Upper lobe of left lung (tissue), 6 donors: ENCODE measurements around the gene MACROD1. TPM values are rescaled to one million over a fixed set of nuclear protein-coding genes. Genes with fewer than 3 reads are reported as not detected.
A peak's percentile ranks its signal among the peaks of the same experiment; 100 is the strongest.

Experiments used
- ATAC-seq, 2 donors: fragments of 200-7000 bp; cut with Tn5 transposase; one replicate each; pipeline ENCODE4 v1.9.1; 2022; ENCODE audit warnings: mild to moderate bottlenecking in 2 of 2, moderate library complexity in 2 of 2; ENCODE audit not compliant: low FRiP score in 2 of 2
- DNase-seq, 2 donors: peaks; one replicate each; pipeline ENCODE4 v3.0.0-alpha.2; 2019 to 2020
- H3K27ac ChIP-seq, 4 donors: fragments of 200-600 bp; sonication (generic); one replicate each; pipeline ENCODE4 v1.5.1; 2016 to 2019
- H3K27me3 ChIP-seq, 4 donors: fragments of 200-600 bp; sonication (generic); one replicate each; pipeline ENCODE4 v1.5.1; 2017 to 2019
- H3K36me3 ChIP-seq, 4 donors: fragments of 200-600 bp; sonication (generic); one replicate each; pipeline ENCODE4 v1.5.1; 2016 to 2019
- H3K4me1 ChIP-seq, 4 donors: fragments of 200-600 bp; sonication (generic); one replicate each; pipeline ENCODE4 v1.5.1; 2018 to 2019
- H3K4me3 ChIP-seq, 4 donors: fragments of 200-600 bp; sonication (generic); one replicate each; pipeline ENCODE4 v1.5.1; 2017 to 2019; ENCODE audit warnings: mild to moderate bottlenecking in 2 of 4, moderate library complexity in 1 of 4
- H3K9me3 ChIP-seq, 4 donors: fragments of 200-600 bp; sonication (generic); one replicate each; pipeline ENCODE4 v1.5.1; 2018 to 2019
- CTCF ChIP-seq, 6 experiments: fragments of 450-650 bp in 4 of 6; fragments of 200-600 bp in 2 of 6; sonication (generic) in 2 of 6; IDR thresholded peaks; one replicate each; pipeline ENCODE4 v1.5.1; 2016 to 2019; ENCODE audit warnings: antibody characterized with exemption in 6 of 6
- EP300 ChIP-seq, 4 donors: sonication (generic); formaldehyde crosslinking; IDR thresholded peaks; one replicate each; pipeline ENCODE4 v1.5.1; 2017; ENCODE audit warnings: antibody characterized with exemption in 4 of 4, control low read depth in 2 of 4
- POLR2A ChIP-seq, 4 donors: fragments of 450-650 bp; IDR thresholded peaks; one replicate each; pipeline ENCODE4 v1.5.1; 2016 to 2017; ENCODE audit warnings: antibody characterized with exemption in 4 of 4, mild to moderate bottlenecking in 2 of 4
- POLR2AphosphoS5 ChIP-seq, 2 donors: sonication (generic); formaldehyde crosslinking; IDR thresholded peaks; one replicate each; pipeline ENCODE4 v1.5.1; 2017; ENCODE audit warnings: antibody characterized with exemption in 2 of 2
- WGBS, 2 donors: methylation state at CpG; one replicate each; pipeline ENCODE4 v1.1.5; 2017 to 2018; 5-methylcytosine and 5-hydroxymethylcytosine counted together
- small RNA-seq, 4 donors: library from RNA; depleted of rRNA; stranded (forward); fragments of <200 nt; gene quantifications; one replicate each; pipeline ENCODE3, GENCODE V24; 2016
- total RNA-seq, 6 donors: library from RNA; depleted of rRNA in 4 of 6; stranded (reverse); fragments of >200 nt in 4 of 6; gene quantifications; one replicate each; pipeline versions ENCODE4 v1.1.0 to v1.2.1, GENCODE V29; 2016 to 2021
- donor health status: DM: no; HTN: no; CAD: no; lungs with moderate emphysema.
- donor health status: DM: no; HTN: yes; CAD: no; lungs with severe emphysema.

The MACROD1 gene
- total RNA-seq, 6 donors from 2014 or later = 16.7 to 59.7 (median 33.5) TPM

DNA sequence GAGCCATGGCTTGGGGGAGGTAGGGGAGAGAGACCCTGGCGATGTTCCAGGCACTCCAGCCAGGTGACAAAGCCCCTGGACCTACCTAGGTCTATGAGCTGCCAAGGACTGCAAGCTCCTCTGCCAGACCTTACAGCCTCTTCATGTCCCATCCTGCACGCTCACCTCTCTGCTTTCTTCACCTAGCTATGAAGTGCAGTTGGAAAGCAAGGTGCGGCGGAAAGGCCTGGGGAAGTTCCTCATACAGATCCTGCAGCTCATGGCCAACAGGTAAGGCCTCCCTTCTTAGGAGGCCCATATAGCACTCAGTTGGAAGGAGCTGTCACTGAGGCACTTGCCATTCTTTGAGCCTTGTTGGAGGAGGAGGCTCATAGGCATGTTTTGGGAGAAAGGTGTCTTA lies 213.3 kb downstream of the MACROD1 start:
- ATAC-seq = no peak
- Histone ChIP-seq H3K36me3 (peaks cover 4 to 41% (median 33%) of the 10 kb centered on the region in 4 donors), H3K4me3 (no peak overlapping the region), H3K27ac (no peak overlapping the region), H3K4me1 (no peaks in the 10 kb centered on the region), H3K9me3 (no peaks in the 10 kb centered on the region), H3K27me3 (no peaks in the 10 kb centered on the region)
- DNase-seq = no peak
- TF ChIP-seq POLR2AphosphoS5 (IDR thresholded peaks at IDR 0.05) (no peak), CTCF (IDR thresholded peaks at IDR 0.05) (no peak), POLR2A (IDR thresholded peaks at IDR 0.05) (no peak), EP300 (IDR thresholded peaks at IDR 0.05) (no peak)
- 90 to 98% methylated on average over 4 of the region's 4 CpGs for WGBS, 2 donors

DNA sequence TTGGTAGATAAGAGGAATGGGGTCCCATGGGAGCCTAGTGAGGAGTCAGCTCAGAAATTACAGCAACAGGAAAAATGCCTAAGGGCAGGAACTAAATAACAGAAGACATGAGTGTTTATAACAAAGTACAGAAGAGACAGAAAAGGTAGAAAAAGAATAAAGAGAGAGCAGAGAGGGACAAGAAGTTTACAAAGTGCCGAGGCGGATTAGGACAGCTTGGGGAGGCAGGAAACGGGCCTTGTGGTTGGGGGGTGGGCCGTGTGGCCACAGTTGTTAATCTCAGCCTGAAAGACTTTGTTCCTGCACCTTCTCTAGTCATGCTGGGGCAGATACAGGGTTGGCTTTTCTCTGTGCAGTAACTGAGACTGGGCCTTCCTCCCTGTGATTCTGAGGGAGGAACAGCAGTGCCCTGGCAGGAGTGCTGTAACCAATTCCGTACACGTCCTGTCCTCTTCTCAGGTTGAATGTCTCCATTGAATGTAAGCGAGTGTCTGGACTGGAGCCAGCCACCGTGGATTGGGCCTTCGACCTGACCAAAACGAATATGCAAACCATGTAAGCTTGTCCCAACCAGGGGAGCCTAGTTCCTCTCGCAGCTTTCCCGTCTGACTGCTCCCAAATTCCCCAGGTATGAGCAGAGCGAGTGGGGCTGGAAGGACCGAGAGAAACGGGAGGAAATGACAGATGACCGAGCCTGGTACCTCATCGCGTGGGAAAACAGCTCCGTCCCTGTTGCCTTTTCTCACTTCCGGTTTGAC lies 214.0 kb downstream of the MACROD1 start:
- Histone ChIP-seq H3K27ac (peak overlapping the region in 1 of 4 donors; percentile 13), H3K4me3 (no peak overlapping the region), H3K4me1 (no peaks in the 10 kb centered on the region), H3K36me3 (peaks cover 4 to 47% (median 35%) of the 10 kb centered on the region in 4 donors), H3K27me3 (no peaks in the 10 kb centered on the region), H3K9me3 (no peaks in the 10 kb centered on the region)
- ATAC-seq (no peak), DNase-seq (no peak)
- 69 to 72% methylated on average over 20 of the region's 20 CpGs for WGBS, 2 donors
- TF ChIP-seq POLR2A (IDR thresholded peaks at IDR 0.05) (no peak), CTCF (IDR thresholded peaks at IDR 0.05) (no peak), POLR2AphosphoS5 (IDR thresholded peaks at IDR 0.05) (no peak), EP300 (IDR thresholded peaks at IDR 0.05) (no peak)

Small RNA genes within 50 kb of the gene (small RNA-seq; reads per million reads assigned to genes)
- 0 reads per million in 4 donors for gene RNU6-45P

Other genes with a start within 250 kb of the MACROD1 start
- under 1 TPM in 2 of 6 donors, not detected in 4; 0.14 to 0.40 TPM for gene RCOR2, start 248.9 kb downstream of the MACROD1 start, total RNA-seq
- gene NAA40, start 227.1 kb downstream of the MACROD1 start, total RNA-seq = 10 to 100 TPM in 5 of 6 donors, 1 to 10 TPM in 1; 7.8 to 41.9 (median 16.5) TPM
- 100 to 1,000 TPM; 184 to 510 (median 271) TPM for gene COX8A, start 191.5 kb downstream of the MACROD1 start, total RNA-seq
- gene OTUB1, start 179.7 kb downstream of the MACROD1 start, total RNA-seq = 10 to 100 TPM; 58.6 to 95.3 (median 72.5) TPM
- under 1 TPM in 3 of 6 donors, not detected in 3; 0.09 to 0.30 (median 0.15) TPM for gene FLRT1, start 130.2 kb downstream of the MACROD1 start, total RNA-seq
- 100 to 1,000 TPM in 1 of 6 donors, 10 to 100 TPM in 5; 37.8 to 132 (median 82.6) TPM for gene STIP1, start 20.1 kb upstream of the MACROD1 start, total RNA-seq
- 100 to 1,000 TPM in 3 of 6 donors, 10 to 100 TPM in 3; 33.2 to 119 (median 89.3) TPM for gene FERMT3, start 40.6 kb upstream of the MACROD1 start, total RNA-seq
- 10 to 100 TPM; 27.2 to 69.1 (median 35.2) TPM for gene TRPT1, start 60.1 kb upstream of the MACROD1 start, total RNA-seq
- gene NUDT22, start 60.2 kb upstream of the MACROD1 start, total RNA-seq = 10 to 100 TPM; 30.3 to 94.3 (median 68.0) TPM
- 10 to 100 TPM; 25.0 to 52.0 (median 39.2) TPM for gene DNAJC4, start 64.4 kb upstream of the MACROD1 start, total RNA-seq
- gene VEGFB, start 68.5 kb upstream of the MACROD1 start, total RNA-seq = 100 to 1,000 TPM in 3 of 6 donors, 10 to 100 TPM in 3; 25.1 to 171 (median 124) TPM
- 100 to 1,000 TPM in 1 of 6 donors, 10 to 100 TPM in 5; 40.9 to 132 (median 63.1) TPM for gene FKBP2, start 75.0 kb upstream of the MACROD1 start, total RNA-seq
- gene PPP1R14B, start 80.8 kb upstream of the MACROD1 start, total RNA-seq = 100 to 1,000 TPM in 1 of 6 donors, 10 to 100 TPM in 5; 51.4 to 118 (median 60.3) TPM
- gene PLCB3, start 85.4 kb upstream of the MACROD1 start, total RNA-seq = 10 to 100 TPM; 19.5 to 55.5 (median 30.3) TPM
- gene BAD, start 118.6 kb upstream of the MACROD1 start, total RNA-seq = 100 to 1,000 TPM in 2 of 6 donors, 10 to 100 TPM in 4; 59.7 to 150 (median 80.1) TPM
- 10 to 100 TPM in 5 of 6 donors, 1 to 10 TPM in 1; 7.3 to 48.1 (median 27.0) TPM for gene GPR137, start 119.7 kb upstream of the MACROD1 start, total RNA-seq
- under 1 TPM in 3 of 6 donors, not detected in 3; 0.17 to 0.55 (median 0.26) TPM for gene KCNK4, start 125.2 kb upstream of the MACROD1 start, total RNA-seq
- gene CATSPERZ, start 134.2 kb upstream of the MACROD1 start, total RNA-seq = 10 to 100 TPM in 1 of 6 donors, 1 to 10 TPM in 1, under 1 TPM in 2, not detected in 2; 0.51 to 62.9 (median 2.5) TPM
- gene ESRRA, start 139.4 kb upstream of the MACROD1 start, total RNA-seq = 100 to 1,000 TPM in 1 of 6 donors, 10 to 100 TPM in 5; 42.7 to 109 (median 80.6) TPM
- gene TRMT112, start 151.4 kb upstream of the MACROD1 start, total RNA-seq = 100 to 1,000 TPM; 110 to 215 (median 170) TPM
- 100 to 1,000 TPM; 146 to 493 (median 309) TPM for gene PRDX5, start 152.0 kb upstream of the MACROD1 start, total RNA-seq
- 100 to 1,000 TPM in 1 of 6 donors, 10 to 100 TPM in 5; 12.6 to 138 (median 37.2) TPM for gene CCDC88B, start 174.1 kb upstream of the MACROD1 start, total RNA-seq
- 10 to 100 TPM; 16.3 to 93.2 (median 46.7) TPM for gene RPS6KA4, start 193.0 kb upstream of the MACROD1 start, total RNA-seq